GM19351 (cell line): ENCODE data around the gene SLC17A5.
"Not testable (repeated sequence)": the region's sequence is repeated elsewhere in the genome, so short reads cannot be mapped to it uniquely, and the experiment has no call there.

Source experiments
- ATAC-seq: cut with Tn5 transposase; IDR thresholded peaks from one replicate; pipeline ENCODE4 v1.9.1; 2021; ENCODE audit warnings: mild to moderate bottlenecking, moderate library complexity; ENCODE audit not compliant: unreplicated experiment

Gene SLC17A5, protein sequence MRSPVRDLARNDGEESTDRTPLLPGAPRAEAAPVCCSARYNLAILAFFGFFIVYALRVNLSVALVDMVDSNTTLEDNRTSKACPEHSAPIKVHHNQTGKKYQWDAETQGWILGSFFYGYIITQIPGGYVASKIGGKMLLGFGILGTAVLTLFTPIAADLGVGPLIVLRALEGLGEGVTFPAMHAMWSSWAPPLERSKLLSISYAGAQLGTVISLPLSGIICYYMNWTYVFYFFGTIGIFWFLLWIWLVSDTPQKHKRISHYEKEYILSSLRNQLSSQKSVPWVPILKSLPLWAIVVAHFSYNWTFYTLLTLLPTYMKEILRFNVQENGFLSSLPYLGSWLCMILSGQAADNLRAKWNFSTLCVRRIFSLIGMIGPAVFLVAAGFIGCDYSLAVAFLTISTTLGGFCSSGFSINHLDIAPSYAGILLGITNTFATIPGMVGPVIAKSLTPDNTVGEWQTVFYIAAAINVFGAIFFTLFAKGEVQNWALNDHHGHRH

DNA sequence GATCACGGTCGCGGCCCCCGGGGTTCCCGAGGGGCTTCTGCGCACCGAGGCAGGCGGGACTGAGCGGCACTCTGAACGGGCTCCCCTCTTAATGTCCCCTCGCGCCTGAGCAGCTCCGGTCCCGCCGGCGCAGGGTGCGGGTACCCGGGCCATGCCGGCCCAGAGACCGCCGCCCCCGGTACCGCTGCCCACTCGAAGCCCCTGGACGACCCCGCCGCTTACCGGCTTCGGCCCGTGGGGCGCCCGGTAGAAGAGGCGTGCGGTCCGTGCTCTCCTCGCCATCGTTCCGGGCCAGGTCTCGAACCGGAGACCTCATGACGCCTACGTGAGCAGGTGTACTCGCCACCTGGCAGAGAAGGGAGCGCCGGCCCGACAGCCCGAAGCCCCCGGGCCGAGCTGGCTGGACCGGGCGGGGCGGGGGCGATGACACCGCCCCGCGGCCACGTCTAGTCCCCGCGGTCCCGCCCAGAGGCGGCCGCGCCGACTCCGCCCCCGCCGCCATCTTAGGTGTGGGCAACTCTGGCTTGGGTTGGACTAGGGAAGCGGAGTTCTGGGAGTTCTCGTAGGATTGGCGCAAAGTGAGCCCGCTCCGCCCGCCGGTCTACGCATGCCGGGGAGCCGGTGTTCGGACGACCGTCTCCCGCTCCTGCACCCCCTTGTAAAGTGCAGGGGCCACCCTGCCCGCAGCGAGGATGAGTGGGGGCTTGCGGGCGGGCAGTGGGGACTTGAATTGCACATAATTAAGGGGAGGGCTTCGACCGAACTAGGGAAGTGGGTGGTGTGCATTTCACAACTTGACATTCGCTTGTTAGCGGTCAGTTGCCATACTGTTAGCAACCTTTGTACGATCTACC, at the start of gene SLC17A5:
Gene SLC17A5 (minus strand): TSS at position 422 of the 854 bp plus-strand sequence. CDS start 106 bp downstream, at position 316.
- peak; percentile 77 for ATAC-seq

DNA sequence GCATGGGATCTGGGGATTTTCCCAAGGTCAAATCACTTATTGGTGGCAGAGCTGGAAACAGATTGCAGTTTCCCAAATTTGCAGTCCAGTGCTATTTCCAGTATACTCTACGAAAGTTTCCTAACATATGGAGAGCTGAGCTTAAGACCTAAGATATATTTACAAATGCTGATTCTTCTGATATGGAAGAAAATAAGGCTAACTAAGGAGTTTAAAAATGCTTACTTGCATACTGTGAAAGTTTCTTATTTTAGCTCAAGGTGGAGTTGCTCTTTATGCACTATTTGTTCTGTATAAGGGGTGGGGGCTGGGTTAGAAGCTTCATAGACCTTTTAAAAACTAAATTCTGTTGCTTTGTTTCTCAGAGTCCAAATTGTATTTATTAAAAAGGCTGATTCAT, 49.7 kb upstream of the SLC17A5 start:
- no peak for ATAC-seq

DNA sequence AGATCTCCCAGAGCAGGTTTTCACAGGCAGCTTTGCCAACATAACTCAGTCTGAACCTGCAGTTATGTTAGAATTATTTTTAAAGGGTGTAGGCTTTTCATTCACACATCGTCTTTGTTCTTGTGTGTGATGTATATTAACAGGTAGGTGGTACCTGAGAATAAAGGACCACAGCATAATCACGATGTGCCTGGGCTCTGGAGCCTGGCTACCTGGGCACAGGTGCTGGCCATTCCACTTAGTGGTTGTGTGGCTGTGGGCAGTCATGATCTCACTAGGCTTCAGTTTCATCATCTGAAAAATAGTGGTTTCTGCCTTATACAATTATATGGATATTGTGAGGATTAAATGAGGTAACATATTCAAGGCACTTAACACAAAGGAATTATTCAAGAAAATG, 48.7 kb upstream of the SLC17A5 start:
- ATAC-seq, result no peak

DNA sequence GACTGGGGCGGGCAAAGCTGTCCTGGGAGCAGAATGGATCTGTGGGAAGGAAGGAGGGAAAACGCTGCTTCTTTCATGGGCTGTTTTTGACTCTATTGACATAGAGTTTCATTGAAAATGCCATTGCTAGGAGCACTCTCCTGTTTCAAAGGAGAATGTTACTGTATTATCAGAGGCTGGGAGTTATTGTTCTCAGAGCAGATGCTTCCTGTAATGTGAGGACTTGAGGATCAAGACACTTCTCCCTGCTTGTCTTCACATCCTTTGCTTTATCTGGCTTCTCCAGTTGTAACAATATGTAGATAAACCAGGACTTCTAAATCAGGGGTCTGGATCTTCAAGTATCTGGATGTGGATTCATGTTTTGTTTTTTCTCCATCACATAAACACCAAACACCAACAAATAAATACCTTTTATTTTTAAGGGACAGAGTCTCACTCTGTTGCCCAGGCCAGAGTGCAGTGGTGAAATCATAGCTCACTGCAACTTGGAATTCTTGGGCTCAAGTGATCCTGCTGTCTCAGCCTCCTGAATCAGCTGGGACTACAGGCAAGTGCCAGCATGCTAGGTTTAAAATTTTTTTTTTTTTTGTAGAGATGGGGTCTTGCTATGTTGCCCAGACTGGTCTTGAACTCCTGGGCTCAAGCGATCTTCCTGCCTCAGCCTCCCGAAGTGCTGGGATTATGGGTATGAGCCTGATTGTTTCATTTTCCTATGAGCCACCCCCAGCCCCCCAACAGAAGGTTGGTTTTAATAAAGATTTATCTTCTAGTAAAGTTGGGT, 46.1 kb upstream of the SLC17A5 start:
- ATAC-seq, result no peak

DNA sequence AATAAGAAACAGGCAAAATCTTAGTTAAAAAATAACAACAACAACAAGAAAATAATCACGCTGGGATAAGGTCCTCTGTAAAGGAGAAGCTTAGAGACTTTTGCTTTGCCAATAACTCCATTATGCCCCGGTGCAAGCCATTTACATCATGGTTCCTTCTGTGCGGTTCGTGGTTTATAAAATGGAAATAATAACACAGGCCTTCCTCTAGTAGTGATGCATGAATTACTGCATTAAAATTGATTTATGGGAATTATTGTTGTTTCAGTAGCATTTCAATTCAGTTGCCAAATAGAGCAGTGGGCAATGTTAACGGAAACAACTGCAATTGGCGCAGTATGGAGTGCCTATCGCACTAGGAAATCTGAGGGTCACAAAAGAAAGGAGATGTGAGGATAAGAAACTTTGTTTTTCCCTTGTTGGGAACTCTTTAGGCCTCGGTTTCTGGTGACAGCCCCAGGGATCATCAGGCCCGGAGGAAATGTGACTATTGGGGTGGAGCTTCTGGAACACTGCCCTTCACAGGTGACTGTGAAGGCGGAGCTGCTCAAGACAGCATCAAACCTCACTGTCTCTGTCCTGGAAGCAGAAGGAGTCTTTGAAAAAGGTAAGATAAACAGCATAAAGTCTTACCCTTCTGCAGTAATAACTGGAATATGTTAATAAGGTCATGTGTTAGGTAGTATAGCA, 43.3 kb upstream of the SLC17A5 start:
- no peak for ATAC-seq

DNA sequence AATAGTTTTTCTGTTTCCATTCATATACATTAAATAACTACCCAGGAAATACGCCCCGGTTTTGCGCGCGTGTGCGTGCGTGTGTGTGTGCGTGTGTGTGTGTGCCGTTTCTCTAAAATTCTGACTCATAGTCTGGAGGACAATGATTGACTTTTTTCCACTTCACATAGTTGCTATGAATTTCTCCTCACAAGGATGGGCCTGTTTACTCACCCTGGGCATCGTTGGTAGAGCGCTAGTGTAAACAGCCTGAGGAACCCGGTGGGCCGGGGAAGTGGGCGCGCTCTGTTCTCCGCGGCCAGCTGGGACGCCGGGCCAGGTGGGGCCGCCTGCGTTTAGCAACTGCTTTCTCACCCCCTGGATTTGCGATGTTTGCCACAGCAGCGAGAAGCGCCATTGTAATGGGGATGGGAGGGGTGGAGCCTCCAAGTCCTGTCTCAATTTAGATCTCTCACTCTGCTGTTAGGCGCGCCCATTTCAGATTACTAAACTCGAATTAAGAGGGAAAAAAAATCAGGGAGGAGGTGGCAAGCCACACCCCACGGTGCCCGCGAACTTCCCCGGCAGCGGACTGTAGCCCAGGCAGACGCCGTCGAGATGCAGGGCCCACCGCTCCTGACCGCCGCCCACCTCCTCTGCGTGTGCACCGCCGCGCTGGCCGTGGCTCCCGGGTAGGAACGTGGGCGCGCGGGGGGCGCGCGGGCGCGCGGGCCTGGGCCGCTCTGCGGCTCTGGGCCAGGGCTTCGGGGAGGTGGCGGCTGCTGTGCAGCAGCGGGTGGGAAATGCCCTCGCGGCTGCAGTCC, 42.0 kb upstream of the SLC17A5 start, which contains the start of gene CD109:
Gene CD109 (plus strand): TSS at position 585 of the 803 bp plus-strand sequence. CDS start 13 bp downstream, at position 598.
- peak; percentile 55 for ATAC-seq

DNA sequence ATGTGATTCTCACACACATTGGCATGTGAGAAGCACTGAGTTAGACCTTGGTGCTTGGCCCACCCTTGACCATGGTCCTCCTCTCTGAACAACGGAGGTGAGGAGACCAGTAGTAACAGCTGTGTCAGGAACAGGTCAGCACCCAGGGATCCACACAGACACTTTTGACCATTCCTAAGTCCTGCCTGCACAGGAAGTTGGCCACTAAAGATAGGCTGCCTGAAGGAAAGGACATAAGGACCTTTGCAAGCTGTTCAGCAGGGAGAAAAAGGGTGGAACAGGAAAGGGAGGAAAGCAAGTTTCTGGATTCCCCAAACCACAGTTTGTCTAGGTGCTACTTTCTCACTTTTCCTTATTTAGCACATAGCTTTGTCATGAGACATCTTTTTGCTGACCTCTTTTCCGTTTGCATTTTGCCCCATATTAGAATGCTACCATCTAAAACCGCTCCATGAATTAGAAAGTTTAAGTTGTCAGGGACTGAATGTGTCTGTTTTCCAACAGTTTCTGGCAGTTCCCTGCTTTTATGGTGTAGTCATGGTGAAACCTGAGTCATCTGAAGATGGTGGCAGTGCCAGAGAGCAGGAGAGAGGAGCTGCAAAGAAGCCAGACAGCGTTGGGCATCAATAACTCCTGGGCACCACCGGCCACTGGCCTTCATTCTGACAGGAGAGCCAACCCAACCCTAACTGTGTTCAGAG, 41.1 kb upstream of the SLC17A5 start:
- peak; percentile 3 for ATAC-seq

DNA sequence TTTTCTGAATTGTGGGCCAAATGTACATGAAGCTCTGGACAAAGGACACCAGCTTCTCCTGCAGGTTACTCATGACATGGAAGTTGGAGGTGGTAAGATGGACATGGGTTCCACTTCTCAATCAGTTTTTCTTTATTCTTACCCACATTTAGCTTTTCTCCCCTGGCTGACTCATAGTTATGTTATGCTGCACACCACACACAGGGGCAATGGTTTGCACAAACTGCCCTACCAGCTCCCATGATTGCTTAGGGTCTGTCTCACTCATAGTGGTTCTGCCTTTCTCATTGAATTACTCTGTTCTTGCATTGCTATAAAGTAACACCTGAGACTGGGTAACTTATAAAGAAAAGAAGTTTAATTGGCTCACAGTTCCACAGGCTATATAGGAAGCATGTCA, 37.7 kb upstream of the SLC17A5 start:
- ATAC-seq, result no peak

DNA sequence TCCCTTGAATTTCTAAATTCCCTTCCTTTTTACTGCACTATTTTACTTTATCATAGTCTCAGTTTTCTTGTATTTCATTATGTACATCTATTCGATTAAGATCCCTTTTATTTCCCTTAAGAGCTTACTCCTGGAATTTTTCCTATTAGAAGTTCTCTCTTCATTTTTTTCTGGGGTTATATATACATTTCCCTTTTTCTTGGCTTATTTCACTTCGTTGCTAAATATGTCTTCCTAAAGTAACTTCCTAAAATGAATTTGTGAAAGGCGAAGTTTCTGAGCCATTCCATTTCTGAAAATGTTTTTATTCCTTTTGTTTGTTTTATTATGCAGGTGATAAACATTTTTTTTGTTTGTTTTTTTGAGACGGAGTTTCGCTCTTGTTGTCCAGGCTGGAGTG, 36.3 kb upstream of the SLC17A5 start:
- ATAC-seq, result no peak

DNA sequence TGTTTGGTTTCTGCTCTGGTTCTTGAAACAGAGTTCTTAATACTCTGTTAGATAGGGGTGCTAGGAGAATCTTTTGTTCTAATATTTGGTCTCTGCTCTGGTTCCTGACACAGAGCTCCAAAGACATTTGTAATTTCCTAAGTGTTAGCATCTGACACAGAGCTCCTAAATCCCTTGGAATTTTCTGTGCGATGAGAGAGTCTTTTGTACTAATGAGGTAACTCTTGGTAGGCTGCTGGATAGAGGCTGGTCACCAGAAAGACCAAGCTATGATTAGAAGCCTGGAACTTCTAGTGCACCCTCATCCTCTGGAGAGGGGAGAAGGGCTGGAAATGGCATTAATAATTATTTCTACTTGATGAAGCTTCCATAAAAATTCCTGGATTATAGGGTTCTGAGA, 34.6 kb upstream of the SLC17A5 start:
- ATAC-seq, result no peak

DNA sequence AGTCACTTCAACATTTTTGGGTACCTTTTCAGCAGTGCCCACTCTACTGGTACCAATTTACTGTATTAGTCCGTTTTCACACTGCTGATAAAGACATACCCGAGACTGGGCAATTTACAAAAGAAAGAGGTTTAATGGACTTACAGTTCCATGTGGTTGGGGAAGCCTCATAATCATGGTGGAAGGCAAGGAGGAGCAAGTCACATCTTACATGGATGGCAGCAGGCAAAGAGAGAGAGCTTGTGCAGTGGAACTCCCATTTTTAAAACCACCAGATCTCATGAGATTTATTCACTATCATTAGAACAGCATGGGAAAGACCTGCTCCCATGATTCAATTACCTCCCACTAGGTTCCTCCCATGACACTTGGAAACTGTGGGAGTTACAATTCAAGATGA, 29.8 kb upstream of the SLC17A5 start:
- not testable (repeated sequence) for ATAC-seq

DNA sequence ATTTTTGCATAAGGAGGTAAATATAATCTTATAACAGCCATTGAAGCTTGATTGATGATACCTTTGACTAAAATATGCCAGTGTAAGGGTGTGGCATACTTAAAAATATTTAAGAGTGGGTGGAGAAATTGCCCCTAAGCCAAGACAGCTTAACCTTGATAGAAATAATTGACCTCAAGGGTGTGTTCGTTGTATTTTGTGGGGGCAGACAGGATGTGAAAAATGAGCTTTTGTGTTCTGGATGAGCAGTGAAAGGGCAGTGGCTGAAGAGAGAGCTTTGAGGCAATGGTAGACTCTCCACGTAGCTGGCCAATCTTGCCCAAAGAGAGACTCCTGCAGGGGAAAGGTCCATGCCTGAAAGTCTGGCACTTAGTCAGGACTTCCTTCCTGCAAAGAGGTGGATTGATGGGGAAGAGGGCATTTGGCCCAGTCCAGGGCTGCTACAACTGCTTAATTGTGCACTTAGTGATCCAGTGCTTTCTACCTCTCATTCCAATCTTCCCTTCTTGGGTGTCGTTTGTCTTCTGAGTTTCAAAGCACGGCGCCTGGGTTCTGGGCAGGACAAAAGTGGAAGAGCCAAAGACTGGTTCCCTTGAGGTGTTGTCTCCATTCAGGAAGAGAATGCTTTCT, 26.6 kb upstream of the SLC17A5 start:
- no peak for ATAC-seq

DNA sequence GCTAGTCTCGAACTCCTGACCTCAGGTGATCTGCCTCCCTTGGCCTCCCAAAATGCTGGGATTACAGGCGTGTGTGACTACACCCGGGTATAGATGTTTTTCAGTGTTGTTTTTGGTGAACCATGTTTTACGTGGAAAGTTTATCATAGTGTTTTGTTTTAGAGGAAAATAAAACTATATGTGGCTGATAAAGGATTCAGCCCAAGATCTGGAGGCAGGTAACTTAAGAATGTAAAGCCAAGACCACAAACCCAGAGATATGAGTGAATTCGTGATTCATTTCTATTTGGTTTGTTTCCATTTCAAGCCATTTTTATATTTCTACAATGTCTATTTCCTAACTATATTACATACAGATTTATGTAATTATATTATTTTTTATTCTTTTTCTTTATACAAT, 26.1 kb upstream of the SLC17A5 start:
- not testable (repeated sequence) for ATAC-seq

DNA sequence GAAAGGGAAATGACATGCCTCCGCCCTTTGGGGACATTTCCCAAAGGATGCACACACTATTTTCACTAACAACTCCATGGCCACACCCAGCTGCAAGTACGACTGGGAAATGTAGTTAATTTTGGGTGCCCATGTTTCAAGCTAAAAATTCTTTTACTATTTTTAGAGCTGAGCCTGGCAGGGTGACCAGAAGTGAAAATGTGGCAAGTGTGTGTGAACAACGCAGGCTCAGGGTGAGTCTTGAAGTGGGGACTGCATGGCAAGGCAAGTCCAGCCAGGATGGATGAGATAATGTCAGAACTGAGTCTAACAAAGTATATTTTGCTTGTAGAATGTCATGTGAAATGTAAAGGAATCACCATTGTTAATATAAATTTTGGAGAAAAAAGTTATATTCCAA, 25.2 kb upstream of the SLC17A5 start:
- no peak for ATAC-seq

DNA sequence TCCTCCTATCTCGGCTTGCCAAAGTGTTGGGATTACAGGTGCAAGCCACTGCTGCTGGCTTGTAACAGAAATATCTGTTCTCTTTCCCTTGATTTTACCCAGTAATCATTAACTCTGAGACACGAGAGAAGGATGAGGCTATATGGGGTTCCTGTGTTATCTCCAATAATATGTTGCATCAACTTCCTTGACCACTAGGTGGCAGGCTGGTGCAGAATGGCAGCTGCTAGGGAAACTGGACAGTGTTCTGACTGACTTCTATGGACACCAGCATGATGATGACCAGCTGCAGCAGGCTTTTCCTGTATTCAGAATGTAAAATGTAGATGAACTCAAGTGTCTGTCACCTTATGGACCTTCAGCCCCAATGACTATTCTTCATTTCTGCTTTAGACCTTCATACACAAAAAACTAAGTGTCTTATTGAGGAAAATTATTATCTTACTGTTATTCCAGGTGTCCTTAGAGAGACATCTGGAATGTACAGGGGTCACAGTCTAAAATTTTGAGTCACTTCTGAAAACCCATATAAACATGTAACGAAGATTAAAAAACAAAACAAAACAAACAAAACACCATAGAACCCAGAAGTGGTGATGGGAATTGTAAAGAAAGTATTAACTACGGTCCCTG, 21.8 kb upstream of the SLC17A5 start:
- peak; percentile 96 for ATAC-seq

DNA sequence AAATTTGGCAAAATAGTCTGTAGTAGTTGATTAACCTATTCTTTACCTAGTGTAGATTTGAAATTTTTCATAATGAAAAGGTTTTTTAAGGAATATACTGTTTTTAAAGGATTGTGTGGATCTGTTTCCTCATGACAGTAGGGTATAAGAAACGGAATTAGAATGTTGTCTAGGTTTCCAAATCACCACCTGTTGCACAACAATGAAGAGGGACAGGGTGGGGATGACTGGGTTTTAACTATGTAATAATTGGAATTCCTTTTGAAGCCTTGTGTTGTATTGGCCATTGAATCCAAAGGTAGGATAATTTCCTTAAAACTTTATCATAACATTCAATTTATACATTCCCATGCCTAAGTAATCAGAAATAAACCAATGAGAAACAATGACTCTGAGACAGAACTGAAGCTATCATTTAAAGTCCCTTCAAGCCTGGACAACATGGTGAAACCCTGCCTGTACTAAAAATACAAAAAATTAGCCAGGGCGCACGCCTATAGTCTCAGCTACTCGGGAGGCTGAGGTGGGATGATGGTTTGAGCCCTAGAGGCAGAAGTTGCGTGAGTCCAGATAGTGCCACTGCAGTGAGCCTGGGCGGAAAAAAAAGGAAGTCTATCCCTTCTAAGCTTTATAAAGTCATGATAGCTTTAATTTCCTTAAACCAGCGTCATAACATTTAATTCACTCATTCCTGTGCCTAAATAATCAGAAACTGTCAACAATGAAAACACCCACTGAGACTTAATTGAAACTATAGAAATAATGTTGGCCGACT, 18.3 kb upstream of the SLC17A5 start:
- no peak for ATAC-seq

DNA sequence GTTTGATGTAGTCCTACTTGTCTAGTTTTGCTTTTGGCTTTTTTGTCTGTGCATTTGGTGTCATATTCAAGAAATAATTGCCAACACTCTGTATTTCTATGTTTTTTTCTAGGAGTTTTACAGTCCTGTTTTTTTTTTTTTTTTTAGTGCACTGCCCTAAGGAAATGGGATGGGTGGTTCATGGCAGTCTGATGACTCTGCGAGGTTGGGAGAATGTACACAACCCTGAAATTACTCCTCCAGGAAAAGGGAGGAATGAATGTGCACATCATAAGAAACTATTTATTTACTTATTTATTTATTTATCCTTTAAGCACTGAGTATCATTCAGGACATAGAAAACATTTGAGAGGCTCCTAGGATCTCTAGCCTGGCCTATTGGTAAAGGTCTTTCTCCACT, 15.2 kb upstream of the SLC17A5 start:
- ATAC-seq, result no peak
